Measurements from ENCODE around the gene TIAM1. TPM values are rescaled to one million over a fixed set of nuclear protein-coding genes. Genes with fewer than 3 reads are reported as not detected.

TIAM1 gene
- total RNA-seq, 4 donors from 2014 or later = 51.0 to 105 (median 85.6) TPM

DNA sequence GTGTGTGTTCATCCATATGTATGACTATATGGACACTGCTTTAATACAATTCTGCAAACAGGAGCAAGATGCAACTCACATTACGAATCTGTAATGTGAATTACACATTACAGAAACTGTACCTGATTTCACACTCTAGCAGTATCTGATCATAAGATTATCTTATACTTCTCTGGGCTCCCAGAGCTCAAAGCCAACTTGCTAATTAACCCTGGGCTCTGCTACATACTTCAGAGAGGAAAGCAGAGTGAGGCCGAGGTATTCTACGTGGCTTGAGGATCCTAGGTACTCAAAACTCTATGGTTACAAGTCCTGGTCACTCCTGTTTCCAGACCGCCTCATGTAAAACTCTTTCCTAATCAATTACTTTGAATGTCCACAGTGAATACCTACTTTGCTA is 156.6 kb downstream of the TIAM1 start:
- Histone ChIP-seq H3K27me3 (no peaks in the 10 kb centered on the region), H3K4me3 (no peak overlapping the region), H3K36me3 (peaks cover 0 to 77% (median 0%) of the 10 kb centered on the region in 3 donors), H3K27ac (no peak overlapping the region), H3K4me1 (no peaks in the 10 kb centered on the region), H3K9me3 (no peaks in the 10 kb centered on the region)
- intact Hi-C loops (cut with DNase I) = no loop called here
- DNase-seq = no peak
- no peak for TF ChIP-seq POLR2A (IDR thresholded peaks at IDR 0.05)
- TF ChIP-seq, protein P1, sequence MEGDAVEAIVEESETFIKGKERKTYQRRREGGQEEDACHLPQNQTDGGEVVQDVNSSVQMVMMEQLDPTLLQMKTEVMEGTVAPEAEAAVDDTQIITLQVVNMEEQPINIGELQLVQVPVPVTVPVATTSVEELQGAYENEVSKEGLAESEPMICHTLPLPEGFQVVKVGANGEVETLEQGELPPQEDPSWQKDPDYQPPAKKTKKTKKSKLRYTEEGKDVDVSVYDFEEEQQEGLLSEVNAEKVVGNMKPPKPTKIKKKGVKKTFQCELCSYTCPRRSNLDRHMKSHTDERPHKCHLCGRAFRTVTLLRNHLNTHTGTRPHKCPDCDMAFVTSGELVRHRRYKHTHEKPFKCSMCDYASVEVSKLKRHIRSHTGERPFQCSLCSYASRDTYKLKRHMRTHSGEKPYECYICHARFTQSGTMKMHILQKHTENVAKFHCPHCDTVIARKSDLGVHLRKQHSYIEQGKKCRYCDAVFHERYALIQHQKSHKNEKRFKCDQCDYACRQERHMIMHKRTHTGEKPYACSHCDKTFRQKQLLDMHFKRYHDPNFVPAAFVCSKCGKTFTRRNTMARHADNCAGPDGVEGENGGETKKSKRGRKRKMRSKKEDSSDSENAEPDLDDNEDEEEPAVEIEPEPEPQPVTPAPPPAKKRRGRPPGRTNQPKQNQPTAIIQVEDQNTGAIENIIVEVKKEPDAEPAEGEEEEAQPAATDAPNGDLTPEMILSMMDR (IDR thresholded peaks at IDR 0.05) = no peak
- WGBS, 2 donors = 83 to 88% methylated on average over 4 of the region's 4 CpGs

DNA sequence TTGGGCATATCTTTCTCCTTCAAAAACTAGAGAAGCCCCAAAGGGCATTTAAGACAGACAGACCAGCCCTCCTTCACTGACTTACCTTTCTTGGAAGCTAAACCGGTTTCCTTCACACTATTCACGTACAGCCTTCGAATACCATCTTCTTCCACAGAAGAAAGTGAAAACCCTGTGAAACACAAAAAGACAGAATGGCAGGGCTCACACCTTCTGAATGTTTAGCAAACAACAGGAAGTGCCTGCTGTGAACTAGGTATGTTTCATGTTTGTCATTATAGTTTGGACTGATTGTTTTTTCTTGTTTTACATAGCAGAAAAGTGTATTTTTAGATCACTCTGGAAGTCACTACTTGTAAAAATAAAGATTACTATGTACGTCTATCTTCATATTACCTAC is 157.1 kb downstream of the TIAM1 start:
- Histone ChIP-seq H3K36me3 (peaks cover 0 to 77% (median 0%) of the 10 kb centered on the region in 3 donors), H3K4me3 (no peak overlapping the region), H3K27ac (no peak overlapping the region), H3K27me3 (no peaks in the 10 kb centered on the region), H3K9me3 (no peaks in the 10 kb centered on the region), H3K4me1 (no peaks in the 10 kb centered on the region)
- intact Hi-C loops (cut with DNase I) = no loop called here
- no peak for DNase-seq
- TF ChIP-seq POLR2A (IDR thresholded peaks at IDR 0.05) = no peak
- TF ChIP-seq, protein P1 (IDR thresholded peaks at IDR 0.05) = no peak
- 77 to 88% methylated on average over 4 of the region's 4 CpGs for WGBS, 2 donors

DNA sequence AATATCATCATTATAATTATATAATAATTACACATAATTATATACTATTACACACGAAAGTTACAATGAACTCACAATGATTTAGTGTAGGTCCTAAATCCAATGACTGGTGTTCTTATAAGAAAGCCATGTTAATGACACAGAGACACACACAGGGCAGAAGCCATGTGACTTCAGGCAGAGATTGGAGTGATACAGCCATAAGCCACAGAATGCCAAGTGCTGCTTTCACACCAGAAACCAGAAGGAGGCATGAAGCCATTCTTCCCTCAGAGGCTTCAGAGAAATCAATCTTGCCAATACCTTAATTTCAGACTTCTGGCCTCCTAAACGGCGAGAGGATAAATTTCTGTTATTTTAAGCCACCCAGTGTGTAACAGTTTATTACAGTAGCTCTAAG is 158.4 kb downstream of the TIAM1 start:
- WGBS, 2 donors = 75 to 81% methylated on average over 3 of the region's 3 CpGs
- peaks cover 0 to 74% (median 0%) of the 10 kb centered on the region in 3 donors for H3K36me3 ChIP-seq
- no peak overlapping the region for H3K4me3 ChIP-seq
- no peaks in the 10 kb centered on the region for H3K4me1 ChIP-seq
- no peaks in the 10 kb centered on the region for H3K9me3 ChIP-seq
- no peaks in the 10 kb centered on the region for H3K27me3 ChIP-seq
- no peak for TF ChIP-seq POLR2A (IDR thresholded peaks at IDR 0.05)
- TF ChIP-seq, protein P1 (IDR thresholded peaks at IDR 0.05) = no peak
- DNase-seq = no peak
- H3K27ac ChIP-seq = no peak overlapping the region
- intact Hi-C loops (cut with DNase I) = no loop called here

DNA sequence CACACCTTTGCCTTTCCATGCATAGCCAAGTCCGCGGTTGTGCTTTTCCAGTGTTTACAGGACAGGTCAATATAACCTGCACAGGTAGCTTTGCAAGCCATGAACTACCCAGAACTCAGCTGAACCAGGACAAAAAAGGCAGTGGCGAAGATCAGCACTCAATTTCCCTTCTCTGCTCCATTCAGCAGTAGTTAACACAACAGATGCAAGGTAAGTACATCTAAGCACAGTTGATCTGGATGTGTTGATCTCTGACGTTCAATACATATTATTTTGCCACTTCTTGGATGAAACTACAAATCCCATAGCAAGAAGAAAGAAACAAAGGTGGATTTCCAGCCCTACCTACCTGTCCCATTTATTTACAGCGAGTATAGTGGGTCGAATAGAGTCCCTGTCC is 159.2 kb downstream of the TIAM1 start:
- WGBS, 2 donors = 82 to 85% methylated on average over 6 of the region's 6 CpGs
- intact Hi-C loops (cut with DNase I) = loop anchor here (5.0 kb wide), 1 partner anchor 88 kb away; no protein-coding TSS in a partner anchor
- Histone ChIP-seq H3K4me1 (no peaks in the 10 kb centered on the region), H3K4me3 (no peak overlapping the region), H3K27ac (no peak overlapping the region), H3K27me3 (no peaks in the 10 kb centered on the region), H3K9me3 (no peaks in the 10 kb centered on the region), H3K36me3 (peaks cover 0 to 75% (median 0%) of the 10 kb centered on the region in 3 donors)
- no peak for DNase-seq
- TF ChIP-seq, protein P1 (IDR thresholded peaks at IDR 0.05) = no peak
- no peak for TF ChIP-seq POLR2A (IDR thresholded peaks at IDR 0.05)

DNA sequence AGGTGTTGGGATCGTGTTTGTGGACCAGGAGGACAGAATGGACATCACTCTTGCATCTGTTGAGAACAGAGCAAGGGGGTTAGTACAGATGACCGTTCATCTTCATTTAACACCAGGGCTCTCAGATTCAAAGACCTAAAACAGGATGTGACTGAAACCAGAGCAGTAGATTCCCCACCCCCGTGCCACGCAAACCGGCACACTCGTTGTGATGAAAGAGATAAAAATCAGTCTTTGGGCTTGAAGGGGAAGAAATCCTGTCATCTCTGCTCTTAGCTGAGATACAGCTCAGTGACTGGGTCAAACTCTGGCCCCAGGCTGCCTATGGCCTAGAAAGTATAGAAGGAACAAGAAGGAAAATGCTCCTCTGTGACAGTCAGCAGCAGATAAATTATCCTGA is 159.6 kb downstream of the TIAM1 start:
- peaks cover 0 to 75% (median 0%) of the 10 kb centered on the region in 3 donors for H3K36me3 ChIP-seq
- H3K27me3 ChIP-seq = no peaks in the 10 kb centered on the region
- 46 to 69% methylated on average over 6 of the region's 6 CpGs for WGBS, 2 donors
- H3K4me1 ChIP-seq = no peaks in the 10 kb centered on the region
- TF ChIP-seq POLR2A (IDR thresholded peaks at IDR 0.05) = peak in 1 of 4 donors; percentile 25
- TF ChIP-seq, protein P1 (IDR thresholded peaks at IDR 0.05) = no peak
- no peaks in the 10 kb centered on the region for H3K9me3 ChIP-seq
- no peak overlapping the region for H3K4me3 ChIP-seq
- intact Hi-C loops (cut with DNase I) = loop anchor here (5.0 kb wide), 1 partner anchor 87 kb away; no protein-coding TSS in a partner anchor
- DNase-seq = no peak
- H3K27ac ChIP-seq = no peak overlapping the region
